Glomerular endothelial cell (primary cell): Measurements from ENCODE around the gene AMDHD2. TPM values are rescaled to one million over a fixed set of nuclear protein-coding genes. Genes with fewer than 3 reads are reported as not detected.
"Not testable (repeated sequence)": the region's sequence is repeated elsewhere in the genome, so short reads cannot be mapped to it uniquely, and the experiment has no call there.

Experiments
- DNase-seq: peaks from one replicate; pipeline ENCODE4 v3.0.0-alpha.2; 2011; ENCODE audit warnings: low read depth, low spot score; ENCODE audit errors: extremely low read depth
- total RNA-seq: library from RNA; depleted of rRNA; stranded (reverse); fragments of >200 nt; gene quantifications from 2 replicates; pipeline ENCODE4 v1.2.3, GENCODE V29; 2015

AMDHD2 gene, protein sequence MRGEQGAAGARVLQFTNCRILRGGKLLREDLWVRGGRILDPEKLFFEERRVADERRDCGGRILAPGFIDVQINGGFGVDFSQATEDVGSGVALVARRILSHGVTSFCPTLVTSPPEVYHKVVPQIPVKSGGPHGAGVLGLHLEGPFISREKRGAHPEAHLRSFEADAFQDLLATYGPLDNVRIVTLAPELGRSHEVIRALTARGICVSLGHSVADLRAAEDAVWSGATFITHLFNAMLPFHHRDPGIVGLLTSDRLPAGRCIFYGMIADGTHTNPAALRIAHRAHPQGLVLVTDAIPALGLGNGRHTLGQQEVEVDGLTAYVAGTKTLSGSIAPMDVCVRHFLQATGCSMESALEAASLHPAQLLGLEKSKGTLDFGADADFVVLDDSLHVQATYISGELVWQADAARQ
- total RNA-seq, result 71.3 and 75.4 TPM in 2 replicates

DNA sequence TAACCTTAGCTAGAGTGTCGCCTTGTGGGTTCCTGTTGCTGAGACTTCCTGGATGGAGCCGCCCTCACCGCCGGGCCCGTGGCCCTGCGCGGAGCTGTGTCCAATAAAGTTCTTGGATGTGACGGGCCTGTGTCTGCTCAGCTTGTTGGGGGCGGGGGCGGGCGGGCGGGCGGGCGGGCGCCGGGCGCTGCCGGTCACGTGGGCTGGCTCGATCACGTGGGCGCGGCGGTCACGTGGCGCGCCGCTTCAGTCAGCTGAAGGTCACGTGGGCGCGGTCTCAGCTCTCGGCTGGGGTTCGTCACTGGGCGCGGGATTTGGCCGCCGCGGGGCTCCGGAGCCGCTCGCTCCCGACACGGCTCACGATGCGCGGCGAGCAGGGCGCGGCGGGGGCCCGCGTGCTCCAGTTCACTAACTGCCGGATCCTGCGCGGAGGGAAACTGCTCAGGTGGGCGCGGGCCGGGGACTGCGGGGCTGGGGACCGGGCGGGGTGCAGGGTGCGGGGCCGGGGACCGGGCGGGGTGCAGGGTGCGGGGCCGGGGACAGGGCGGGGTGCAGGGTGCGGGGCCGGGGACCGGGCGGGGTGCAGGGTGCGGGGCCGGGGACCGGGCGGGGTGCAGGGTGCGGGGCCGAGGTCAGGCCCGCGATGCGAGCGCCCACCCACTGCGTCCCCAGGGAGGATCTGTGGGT lies at the start of gene AMDHD2:
Gene AMDHD2 (plus strand): TSS at position 275 of the 687 bp plus-strand sequence. CDS start 88 bp downstream, at position 363.
- DNase-seq, result no peak

DNA sequence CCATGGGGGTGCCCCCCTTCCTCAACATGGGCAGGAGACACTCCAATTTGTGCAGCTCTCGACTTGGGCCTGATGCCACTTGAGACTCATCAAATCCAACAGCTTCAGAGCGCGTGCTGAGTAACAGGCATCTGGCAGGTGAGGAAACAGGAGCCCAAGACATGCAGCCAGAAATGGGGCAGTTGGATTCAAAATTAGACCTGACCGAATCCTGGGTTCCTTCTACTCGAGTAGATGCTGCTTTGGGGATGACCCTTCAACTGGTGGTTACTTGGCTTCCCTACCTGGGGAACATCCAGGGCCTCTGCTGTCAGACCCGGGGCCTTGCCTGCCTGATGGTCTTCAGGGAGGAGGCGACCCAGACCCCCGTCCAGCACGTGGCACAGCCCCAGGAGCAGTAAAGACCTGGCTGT lies 49.6 kb upstream of the AMDHD2 start:
- DNase-seq, result no peak

DNA sequence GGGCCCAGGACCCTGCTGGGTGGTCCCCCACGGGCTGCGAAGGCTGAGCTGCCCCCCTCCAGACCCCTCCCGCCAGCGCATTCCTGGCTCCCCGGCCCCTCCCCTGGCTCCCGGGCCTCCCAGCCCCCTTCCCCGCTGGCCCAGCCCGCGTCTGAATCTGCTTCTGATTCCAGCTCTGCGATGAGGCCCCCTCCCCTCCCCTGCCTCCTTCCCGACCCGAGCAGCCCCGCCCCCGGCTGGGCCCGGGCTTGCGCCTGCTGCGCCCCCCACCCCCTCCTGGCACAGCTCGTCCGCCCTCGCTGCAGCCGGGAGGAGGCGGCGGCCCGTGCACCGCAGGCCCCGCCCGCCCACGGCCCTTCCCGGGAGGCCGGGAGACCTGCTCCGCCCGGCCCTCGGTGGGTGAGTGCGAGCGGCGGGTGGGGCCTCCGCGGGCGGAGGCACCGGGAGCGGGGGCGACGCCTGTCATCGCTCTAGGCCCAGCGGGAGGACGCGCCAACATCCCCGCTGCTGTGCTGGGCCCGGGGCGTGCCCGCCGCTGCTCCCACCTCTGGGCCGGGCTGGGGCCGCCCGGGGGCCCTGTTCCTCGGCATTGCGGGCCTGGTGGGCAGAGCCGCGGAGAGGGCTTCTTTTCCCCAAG lies 49.0 kb upstream of the AMDHD2 start, which contains the start of gene NTN3:
Gene NTN3 (plus strand): TSS at position 282 of the 637 bp plus-strand sequence. CDS start 405 bp downstream, outside the sequence.
- no peak for DNase-seq

DNA sequence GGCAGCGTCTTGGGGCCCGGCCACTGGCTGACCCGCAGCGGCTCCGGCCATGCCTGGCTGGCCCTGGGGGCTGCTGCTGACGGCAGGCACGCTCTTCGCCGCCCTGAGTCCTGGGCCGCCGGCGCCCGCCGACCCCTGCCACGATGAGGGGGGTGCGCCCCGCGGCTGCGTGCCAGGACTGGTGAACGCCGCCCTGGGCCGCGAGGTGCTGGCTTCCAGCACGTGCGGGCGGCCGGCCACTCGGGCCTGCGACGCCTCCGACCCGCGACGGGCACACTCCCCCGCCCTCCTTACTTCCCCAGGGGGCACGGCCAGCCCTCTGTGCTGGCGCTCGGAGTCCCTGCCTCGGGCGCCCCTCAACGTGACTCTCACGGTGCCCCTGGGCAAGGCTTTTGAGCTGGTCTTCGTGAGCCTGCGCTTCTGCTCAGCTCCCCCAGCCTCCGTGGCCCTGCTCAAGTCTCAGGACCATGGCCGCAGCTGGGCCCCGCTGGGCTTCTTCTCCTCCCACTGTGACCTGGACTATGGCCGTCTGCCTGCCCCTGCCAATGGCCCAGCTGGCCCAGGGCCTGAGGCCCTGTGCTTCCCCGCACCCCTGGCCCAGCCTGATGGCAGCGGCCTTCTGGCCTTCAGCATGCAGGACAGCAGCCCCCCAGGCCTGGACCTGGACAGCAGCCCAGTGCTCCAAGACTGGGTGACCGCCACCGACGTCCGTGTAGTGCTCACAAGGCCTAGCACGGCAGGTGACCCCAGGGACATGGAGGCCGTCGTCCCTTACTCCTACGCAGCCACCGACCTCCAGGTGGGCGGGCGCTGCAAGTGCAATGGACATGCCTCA lies 48.3 kb upstream of the AMDHD2 start:
- DNase-seq, result no peak

DNA sequence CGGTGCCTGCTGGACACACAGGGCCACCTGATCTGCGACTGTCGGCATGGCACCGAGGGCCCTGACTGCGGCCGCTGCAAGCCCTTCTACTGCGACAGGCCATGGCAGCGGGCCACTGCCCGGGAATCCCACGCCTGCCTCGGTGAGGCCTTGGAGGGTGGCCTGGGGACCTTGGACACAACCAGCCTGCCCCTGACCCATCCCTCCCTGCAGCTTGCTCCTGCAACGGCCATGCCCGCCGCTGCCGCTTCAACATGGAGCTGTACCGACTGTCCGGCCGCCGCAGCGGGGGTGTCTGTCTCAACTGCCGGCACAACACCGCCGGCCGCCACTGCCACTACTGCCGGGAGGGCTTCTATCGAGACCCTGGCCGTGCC lies 47.7 kb upstream of the AMDHD2 start:
- no peak for DNase-seq

DNA sequence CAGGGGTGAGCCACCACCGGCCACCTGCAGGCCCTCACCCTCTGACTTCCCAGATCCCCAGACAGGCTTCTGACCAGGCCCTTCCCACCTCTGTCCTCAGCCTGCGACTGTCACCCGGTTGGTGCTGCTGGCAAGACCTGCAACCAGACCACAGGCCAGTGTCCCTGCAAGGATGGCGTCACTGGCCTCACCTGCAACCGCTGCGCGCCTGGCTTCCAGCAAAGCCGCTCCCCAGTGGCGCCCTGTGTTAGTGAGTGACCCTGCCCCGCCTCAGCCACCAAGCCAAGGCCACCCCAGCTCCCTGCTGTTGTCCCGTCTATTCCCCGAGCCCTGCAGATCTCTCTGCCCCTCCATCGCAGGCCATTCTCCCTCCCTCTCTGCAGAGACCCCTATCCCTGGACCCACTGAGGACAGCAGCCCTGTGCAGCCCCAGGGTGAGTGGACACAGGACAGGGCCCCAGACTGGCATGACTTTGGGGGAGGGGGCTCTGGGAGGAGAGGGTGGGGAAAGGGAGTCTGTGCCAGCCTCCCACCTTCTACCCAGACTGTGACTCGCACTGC lies 47.2 kb upstream of the AMDHD2 start:
- no peak for DNase-seq

DNA sequence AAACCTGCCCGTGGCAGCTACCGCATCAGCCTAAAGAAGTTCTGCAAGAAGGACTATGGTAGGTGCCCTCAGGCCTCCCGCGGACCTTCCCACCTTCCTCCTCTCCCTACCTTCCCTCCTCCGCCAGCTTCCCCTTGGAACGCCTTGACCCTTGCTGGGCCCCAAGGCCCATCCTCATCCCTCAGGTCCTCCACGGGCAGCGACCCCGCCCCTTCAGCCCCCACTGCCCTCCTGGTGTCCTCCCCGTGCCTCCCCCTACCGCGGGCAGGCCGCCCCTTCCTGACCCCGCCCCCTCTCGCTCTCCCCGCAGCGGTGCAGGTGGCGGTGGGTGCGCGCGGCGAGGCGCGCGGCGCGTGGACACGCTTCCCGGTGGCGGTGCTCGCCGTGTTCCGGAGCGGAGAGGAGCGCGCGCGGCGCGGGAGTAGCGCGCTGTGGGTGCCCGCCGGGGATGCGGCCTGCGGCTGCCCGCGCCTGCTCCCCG lies 46.7 kb upstream of the AMDHD2 start:
- DNase-seq, result no peak

DNA sequence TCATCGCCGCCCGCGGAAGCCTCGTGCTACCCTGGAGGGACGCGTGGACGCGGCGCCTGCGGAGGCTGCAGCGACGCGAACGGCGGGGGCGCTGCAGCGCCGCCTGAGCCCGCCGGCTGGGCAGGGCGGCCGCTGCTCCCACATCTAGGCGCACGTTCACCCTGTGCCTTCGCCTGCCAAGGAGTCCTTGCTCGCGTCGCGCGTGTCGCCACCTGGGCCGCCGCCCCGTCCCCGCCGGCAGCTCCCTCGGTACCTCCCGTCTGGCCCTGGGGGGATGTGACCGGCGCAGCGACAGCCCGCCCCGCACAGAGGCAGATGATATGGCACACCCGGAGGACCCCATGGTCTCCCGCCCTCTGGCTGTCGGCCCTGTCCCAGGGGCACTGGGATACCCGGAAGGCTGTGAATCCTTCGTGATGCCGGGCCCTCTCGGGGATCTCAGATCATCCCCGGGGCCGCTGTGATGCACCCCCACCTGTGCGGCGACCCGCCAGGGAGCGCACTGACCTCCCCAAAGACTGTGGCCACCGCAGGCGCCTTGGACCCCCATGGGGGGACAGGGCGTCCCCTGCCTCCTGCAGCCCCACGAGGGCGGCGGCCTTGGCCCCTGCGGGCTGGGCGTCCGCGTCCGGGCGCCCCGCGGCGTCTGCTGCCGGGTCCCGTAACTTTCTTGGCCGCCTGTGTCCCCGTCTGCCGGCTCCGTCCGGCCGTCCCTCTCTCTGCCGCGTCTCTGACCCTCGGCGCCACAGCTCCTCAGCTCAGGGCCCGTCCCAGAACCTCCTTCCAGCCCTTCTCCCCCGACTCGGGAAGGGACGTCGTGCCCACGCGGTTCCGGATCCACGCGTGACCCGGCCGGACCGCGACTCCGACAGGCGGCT lies 45.9 kb upstream of the AMDHD2 start:
- no peak for DNase-seq

DNA sequence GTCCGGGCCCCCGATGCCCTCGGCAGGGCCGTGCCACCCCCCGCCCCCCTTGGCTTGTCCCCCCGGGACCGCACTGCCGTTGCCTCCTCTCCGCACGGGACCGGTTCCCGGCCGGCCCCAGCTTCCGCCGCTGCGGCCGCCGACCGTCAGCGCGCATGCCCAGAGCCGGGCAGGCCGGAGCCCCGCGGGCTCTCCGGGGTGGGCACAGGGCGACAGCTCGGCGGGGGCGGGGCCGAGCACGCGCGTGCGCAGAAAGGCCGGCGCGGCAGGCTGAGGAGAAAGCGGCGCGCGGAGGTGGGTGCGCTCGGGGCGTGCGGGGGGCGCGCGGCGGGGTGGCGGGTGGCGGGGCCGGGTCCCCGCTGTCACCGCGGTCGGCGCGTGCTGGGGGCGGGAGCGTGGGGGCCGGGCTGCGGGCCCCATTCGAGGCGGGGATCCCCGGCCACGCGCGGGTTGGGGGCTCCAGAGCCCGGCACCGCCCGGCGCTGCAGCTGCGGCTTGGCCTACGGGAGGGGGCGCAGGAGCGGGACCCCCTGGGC lies 45.2 kb upstream of the AMDHD2 start, which contains the start of gene TBC1D24:
Gene TBC1D24 (plus strand): TSS at position 251 of the 536 bp plus-strand sequence. CDS start 21,022 bp downstream, outside the sequence.
- DNase-seq, result no peak

DNA sequence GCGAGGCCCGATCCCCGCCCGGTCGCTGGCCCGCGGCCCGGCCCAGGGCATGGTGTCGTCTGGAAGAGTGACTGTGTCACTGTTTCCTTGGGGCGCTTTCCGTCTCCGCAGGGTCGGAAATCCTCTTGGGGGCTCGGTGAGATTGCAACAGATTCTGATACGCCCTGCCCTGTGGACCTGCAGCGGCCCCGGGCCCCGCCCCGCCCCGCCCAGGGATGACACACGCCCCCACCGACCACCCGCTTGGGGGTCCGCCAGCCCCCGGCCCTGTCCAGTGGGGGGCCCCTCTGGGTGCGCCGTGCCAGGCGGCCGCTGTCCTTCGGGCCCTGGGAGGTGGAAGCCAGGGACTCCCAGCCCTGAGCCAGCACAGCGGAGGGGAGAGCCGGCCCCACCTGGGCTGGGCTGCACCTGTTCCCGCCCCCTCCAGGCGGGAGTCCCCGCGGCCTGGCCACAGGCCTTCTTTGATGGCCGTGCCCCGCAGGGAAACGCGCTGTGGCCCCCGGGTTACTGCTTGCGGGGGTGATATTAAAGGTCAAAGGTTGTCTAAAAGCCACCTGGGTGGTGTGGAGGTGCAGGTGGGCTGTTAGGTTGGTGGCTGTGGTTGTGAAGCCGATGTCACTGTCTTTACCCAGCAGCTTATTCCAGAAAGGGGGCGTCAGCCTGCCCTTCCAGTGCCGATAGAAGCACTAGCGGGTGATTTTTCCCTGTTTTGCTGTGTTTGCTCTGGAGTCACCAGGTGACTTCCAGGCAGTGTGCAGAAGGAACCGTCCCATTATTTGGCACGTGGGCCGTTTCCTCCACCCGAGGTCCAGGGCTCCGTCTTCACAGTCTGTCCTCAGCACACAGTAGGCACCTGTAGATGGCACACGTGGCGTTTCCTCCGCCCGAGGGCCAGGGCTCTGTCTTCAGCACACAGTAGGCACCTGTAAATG lies 44.5 kb upstream of the AMDHD2 start:
- no peak for DNase-seq

DNA sequence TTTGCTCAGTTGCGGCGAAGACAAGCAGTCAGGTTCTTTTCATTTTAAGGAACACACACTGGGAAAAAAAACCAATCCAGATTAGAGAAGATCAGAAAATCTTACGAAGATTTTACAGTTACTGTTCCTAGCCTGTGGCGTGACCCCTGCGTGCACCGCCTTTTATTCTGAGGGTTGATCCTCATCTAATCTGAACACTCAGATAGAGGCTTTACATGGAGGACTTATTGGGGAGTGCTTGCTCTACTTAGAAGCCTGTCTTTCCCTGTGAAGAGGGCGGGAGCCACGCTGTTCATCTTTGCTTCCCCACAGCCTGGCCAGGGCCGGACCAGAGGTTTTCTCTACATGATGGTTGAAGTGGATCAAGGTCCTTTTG lies 43.8 kb upstream of the AMDHD2 start:
- DNase-seq, result no peak

DNA sequence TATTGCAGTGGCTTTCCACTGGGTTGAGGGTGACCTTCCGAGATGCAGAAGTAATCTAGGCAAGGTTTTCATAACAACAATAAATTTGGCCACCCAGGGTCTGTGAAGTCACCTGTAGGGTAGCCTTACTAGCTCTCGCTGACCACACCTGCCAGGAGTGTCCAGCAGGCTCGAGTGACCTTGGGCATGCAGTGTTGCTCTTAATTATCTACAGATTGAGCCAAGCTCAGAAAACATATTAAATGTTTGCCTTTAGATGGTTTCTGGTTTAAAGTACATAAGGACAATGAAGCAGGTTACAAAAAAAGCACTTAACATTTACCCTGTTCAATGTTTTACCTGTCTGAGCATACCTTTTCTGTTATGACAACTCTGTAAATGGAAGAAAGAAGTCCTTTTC lies 43.4 kb upstream of the AMDHD2 start:
- no peak for DNase-seq

DNA sequence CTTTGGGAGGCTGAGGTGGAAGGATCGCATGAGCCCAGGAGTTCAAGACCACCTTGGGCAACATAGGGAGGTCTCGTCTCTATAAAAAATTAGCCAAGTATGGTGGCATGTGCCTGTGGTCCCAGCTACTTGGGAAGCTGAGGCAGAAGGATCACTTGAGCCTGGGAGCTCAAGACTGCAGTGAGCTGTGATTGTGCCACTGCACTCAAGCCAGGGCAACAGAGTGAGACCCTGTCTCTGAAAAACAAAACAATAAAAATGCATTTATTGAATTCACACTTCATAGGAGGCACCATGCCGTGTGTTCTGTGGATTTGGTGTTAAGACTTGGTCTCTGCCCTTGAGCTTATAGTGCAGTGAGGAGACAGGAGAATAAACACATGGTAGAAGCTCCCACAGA lies 42.8 kb upstream of the AMDHD2 start:
- DNase-seq, result no peak

DNA sequence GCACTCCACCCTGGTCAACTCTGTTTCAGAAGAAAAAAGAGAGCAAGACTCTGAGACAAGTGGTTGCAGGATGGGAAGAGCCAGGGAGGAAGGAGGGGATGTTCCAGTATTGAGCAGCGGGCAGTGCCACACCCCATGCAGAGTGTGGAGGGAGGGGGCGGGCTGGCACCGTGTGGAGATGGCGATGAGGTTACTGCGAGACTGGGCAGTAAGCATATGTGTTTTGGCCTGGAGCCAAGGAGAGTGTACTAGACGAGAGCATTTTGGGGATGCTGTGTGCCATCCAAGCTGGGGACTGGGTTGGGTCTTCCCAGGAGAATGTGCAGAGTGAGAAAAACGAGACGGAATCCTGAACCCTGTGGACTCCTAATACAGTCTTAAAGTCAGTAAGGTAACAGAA lies 41.9 kb upstream of the AMDHD2 start:
- DNase-seq, result no peak

DNA sequence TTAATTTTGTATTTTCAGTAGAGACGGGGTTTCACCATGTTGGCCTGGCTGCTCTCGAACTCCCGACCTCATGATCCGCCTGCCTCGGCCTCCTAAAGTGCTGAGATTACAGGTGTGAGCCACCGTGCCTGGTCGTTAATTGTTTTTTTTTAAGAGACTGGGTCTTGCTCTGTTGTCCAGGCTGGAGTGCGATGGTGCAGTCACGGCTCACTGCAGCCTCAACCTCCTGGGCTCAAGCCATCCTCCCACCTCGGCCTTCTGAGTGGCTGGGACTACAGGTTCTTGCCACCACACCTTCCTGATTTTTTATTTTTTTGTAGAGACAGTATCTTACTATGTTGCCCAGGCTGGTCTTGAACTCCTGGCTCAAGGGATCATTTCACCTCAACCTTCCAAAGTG lies 40.2 kb upstream of the AMDHD2 start:
- DNase-seq, result not testable (repeated sequence)

DNA sequence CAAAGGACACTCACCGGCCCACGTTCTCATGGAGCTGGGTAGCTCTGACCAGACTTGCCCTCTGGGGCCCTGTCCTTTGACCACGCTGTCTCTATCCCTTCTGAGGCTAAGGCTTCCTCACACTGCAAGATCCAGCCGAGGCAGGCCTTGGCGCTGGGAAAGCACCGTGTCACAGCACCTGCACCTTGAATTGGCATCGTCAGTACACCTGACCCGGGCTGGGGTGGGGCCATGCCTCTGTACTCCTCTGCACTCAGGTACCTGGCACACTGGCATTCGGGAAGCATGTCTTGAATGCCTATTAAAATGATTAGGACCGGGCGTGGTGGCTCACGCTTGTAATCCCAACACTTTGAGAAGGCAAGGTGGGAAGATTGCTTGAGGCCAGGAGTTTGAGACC lies 39.2 kb upstream of the AMDHD2 start:
- no peak for DNase-seq

DNA sequence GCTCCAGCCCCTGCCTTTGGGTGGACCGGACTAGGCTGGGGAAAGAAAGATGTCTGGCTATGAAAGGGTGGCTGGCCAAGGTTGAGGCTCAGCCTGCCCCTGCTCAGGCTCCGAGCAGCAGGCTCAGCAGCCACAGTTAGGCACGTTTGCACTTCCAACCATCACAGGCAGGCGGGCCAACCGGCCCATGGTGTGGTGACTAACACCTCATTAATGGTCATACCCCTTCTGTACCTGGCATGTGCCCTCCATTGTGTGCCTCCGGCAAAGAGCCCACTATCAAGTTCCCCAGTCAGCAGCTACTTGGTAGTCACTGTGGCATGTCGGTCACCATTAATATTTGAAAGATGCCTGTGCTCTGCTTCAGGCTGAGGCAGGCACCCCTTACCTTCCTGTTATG lies 38.5 kb upstream of the AMDHD2 start:
- DNase-seq, result no peak

DNA sequence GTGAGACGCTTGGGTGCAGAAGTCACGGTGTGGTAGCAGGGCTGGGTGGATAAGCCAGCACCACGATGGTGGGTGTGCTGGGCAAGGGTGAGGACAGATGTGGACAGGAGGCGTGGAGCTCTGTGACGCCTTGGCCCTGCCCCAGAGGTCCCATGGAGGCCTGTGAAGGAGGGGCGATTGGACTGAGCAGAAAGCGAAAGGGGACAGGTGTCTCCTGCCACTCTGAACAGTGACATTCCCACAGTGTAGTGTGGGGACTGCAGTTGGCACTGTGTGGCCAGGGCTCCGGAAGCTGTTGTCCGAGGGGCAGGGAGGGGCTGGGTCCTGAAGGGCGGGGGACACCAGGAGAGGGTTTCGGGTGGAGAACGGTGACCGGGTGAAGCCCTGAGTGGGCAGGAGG lies 37.9 kb upstream of the AMDHD2 start:
- no peak for DNase-seq
